CD4-positive, alpha-beta T cell treated with Interleukin-15 for 4 hours (primary cell): ENCODE measurements around the gene GLT1D1.
"Not testable (repeated sequence)": the region's sequence is repeated elsewhere in the genome, so short reads cannot be mapped to it uniquely, and the experiment has no call there.

Source experiments
- DNase-seq: peaks from one replicate; pipeline ENCODE4 v3.0.0-alpha.2; 2020; ENCODE audit warnings: low spot score

Gene GLT1D1

GRCh38 chr12:128820723-128821432 is 32.4 kb upstream of the GLT1D1 start:
- DNase-seq: no peak

- no peak for DNase-seq
Observed at GRCh38 chr12:128823216-128823915, 29.9 kb upstream of the GLT1D1 start.

GRCh38 chr12:128823916-128824839 is 29.1 kb upstream of the GLT1D1 start, which contains the start of gene SLC15A4:
TSS of gene SLC15A4 (minus strand) at chr12:128823958. CDS start at chr12:128823943, 15 bp downstream.
- DNase-seq: peak; percentile 93

- no peak for DNase-seq
Observed at GRCh38 chr12:128825835-128826234, 27.4 kb upstream of the GLT1D1 start.

- no peak for DNase-seq
Observed at GRCh38 chr12:128827724-128828123, 25.6 kb upstream of the GLT1D1 start.

GRCh38 chr12:128829861-128830504 is 23.3 kb upstream of the GLT1D1 start:
- peak; percentile 29 for DNase-seq

GRCh38 chr12:128830505-128830893 is 22.8 kb upstream of the GLT1D1 start:
- no peak for DNase-seq

GRCh38 chr12:128833418-128833817 is 19.9 kb upstream of the GLT1D1 start:
- no peak for DNase-seq

GRCh38 chr12:128839885-128840284 is 13.4 kb upstream of the GLT1D1 start:
- not testable (repeated sequence) for DNase-seq

GRCh38 chr12:128840862-128841468 is 12.3 kb upstream of the GLT1D1 start:
- no peak for DNase-seq

GRCh38 chr12:128842579-128842978 is 10.7 kb upstream of the GLT1D1 start:
- no peak for DNase-seq

GRCh38 chr12:128843538-128843937 is 9.7 kb upstream of the GLT1D1 start:
- no peak for DNase-seq

GRCh38 chr12:128844031-128844635 is 9.1 kb upstream of the GLT1D1 start:
- no peak for DNase-seq

- DNase-seq: not testable (repeated sequence)
Observed at GRCh38 chr12:128846671-128847070, 6.6 kb upstream of the GLT1D1 start.

GRCh38 chr12:128848371-128848770 is 4.9 kb upstream of the GLT1D1 start:
- no peak for DNase-seq

- DNase-seq: not testable (repeated sequence)
Observed at GRCh38 chr12:128849806-128850205, 3.5 kb upstream of the GLT1D1 start.

- no peak for DNase-seq
Observed at GRCh38 chr12:128850400-128850799, 2.9 kb upstream of the GLT1D1 start.

- DNase-seq: not testable (repeated sequence)
Observed at GRCh38 chr12:128851429-128851828, 1.8 kb upstream of the GLT1D1 start.

GRCh38 chr12:128852026-128852698 is 1.1 kb upstream of the GLT1D1 start:
- DNase-seq: no peak

GRCh38 chr12:128853600-128854197 is 421 bp downstream of the GLT1D1 start:
- no peak for DNase-seq
